RWPE2 (cell line): ENCODE results near the gene MBNL2.

Experiments used
- ATAC-seq: fragments of 200-7000 bp; cut with Tn5 transposase; 3 replicates; pipeline ENCODE4 v1.9.1; 2021; ENCODE audit warnings: low read depth
- DNase-seq: peaks from one replicate; pipeline ENCODE4 v3.0.0-alpha.2; 2020; ENCODE audit warnings: low spot score
- H3K27ac ChIP-seq: fragments of 450-650 bp; 2 replicates; pipeline ENCODE4 v1.5.1; 2017; ENCODE audit warnings: mild to moderate bottlenecking; ENCODE audit not compliant: poor library complexity, severe bottlenecking
- H3K27me3 ChIP-seq: fragments of 250-450 bp; sonication (Bioruptor Pico); 2 replicates; pipeline ENCODE4 v1.5.1; 2021; ENCODE audit warnings: mild to moderate bottlenecking, moderate library complexity; ENCODE audit not compliant: insufficient read depth, poor library complexity, severe bottlenecking
- H3K36me3 ChIP-seq: fragments of 250-450 bp; sonication (Bioruptor Pico); 2 replicates; pipeline ENCODE4 v1.5.1; 2020; ENCODE audit warnings: low read depth, mild to moderate bottlenecking, moderate library complexity
- H3K4me1 ChIP-seq: fragments of 250-450 bp; sonication (Bioruptor Pico); 2 replicates; pipeline ENCODE4 v1.5.1; 2021; ENCODE audit warnings: mild to moderate bottlenecking, moderate library complexity; ENCODE audit not compliant: insufficient read depth, poor library complexity, severe bottlenecking
- H3K4me3 ChIP-seq: fragments of 250-450 bp; sonication (Bioruptor Pico); 2 replicates; pipeline ENCODE4 v1.5.1; 2021; ENCODE audit warnings: mild to moderate bottlenecking, moderate library complexity; ENCODE audit not compliant: severe bottlenecking
- H3K9me3 ChIP-seq: fragments of 250-450 bp; sonication (Bioruptor Pico); 2 replicates; pipeline ENCODE4 v1.5.1; 2021; ENCODE audit warnings: mild to moderate bottlenecking, moderate library complexity; ENCODE audit not compliant: severe bottlenecking
- CTCF ChIP-seq: fragments of 450-650 bp; IDR thresholded peaks from one replicate; pipeline ENCODE4 v1.5.1; 2017; ENCODE audit warnings: mild to moderate bottlenecking, moderate library complexity; ENCODE audit not compliant: poor library complexity, severe bottlenecking

The MBNL2 gene

GRCh38 chr13:97224544-97225300, 2.6 kb downstream of the MBNL2 start:
- H3K27me3 ChIP-seq, result no peaks in the 10 kb centered on the region
- H3K4me3 ChIP-seq, result peak overlapping the region; percentile 50
- no peak for TF ChIP-seq CTCF
- DNase-seq (no peak), ATAC-seq (no peak)
- peak overlapping the region; percentile 70 for H3K27ac ChIP-seq
- peaks cover 8% of the 10 kb centered on the region; the same call in 1 of the 2 replicates for H3K36me3 ChIP-seq
- peaks cover 34% of the 10 kb centered on the region for H3K4me1 ChIP-seq
- no peaks in the 10 kb centered on the region for H3K9me3 ChIP-seq

GRCh38 chr13:97225533-97225932, 3.4 kb downstream of the MBNL2 start:
- no peaks in the 10 kb centered on the region for H3K9me3 ChIP-seq
- DNase-seq (no peak), ATAC-seq (no peak)
- H3K36me3 ChIP-seq, result peaks cover 8% of the 10 kb centered on the region; the same call in 1 of the 2 replicates
- no peak for TF ChIP-seq CTCF
- peak overlapping the region; percentile 50 for H3K4me3 ChIP-seq
- no peaks in the 10 kb centered on the region for H3K27me3 ChIP-seq
- H3K27ac ChIP-seq, result peak overlapping the region; percentile 70
- H3K4me1 ChIP-seq, result peaks cover 34% of the 10 kb centered on the region

GRCh38 chr13:97226013-97226412, 3.9 kb downstream of the MBNL2 start:
- DNase-seq (no peak), ATAC-seq (no peak)
- Histone ChIP-seq H3K27ac (peak overlapping the region; percentile 70), H3K36me3 (peaks cover 10% of the 10 kb centered on the region), H3K4me3 (no peak overlapping the region), H3K27me3 (no peaks in the 10 kb centered on the region), H3K9me3 (no peaks in the 10 kb centered on the region), H3K4me1 (peaks cover 34% of the 10 kb centered on the region)
- TF ChIP-seq CTCF, result no peak

GRCh38 chr13:97226788-97227627, 4.9 kb downstream of the MBNL2 start:
- peaks cover 13% of the 10 kb centered on the region for H3K36me3 ChIP-seq
- DNase-seq (no peak), ATAC-seq (no peak)
- peaks cover 28% of the 10 kb centered on the region for H3K4me1 ChIP-seq
- no peak overlapping the region for H3K4me3 ChIP-seq
- H3K9me3 ChIP-seq, result no peaks in the 10 kb centered on the region
- H3K27me3 ChIP-seq, result no peaks in the 10 kb centered on the region
- TF ChIP-seq CTCF, result no peak
- H3K27ac ChIP-seq, result no peak overlapping the region
